Right lung (tissue), 5 donors: Measurements from ENCODE around the gene MOB3B. TPM values are rescaled to one million over a fixed set of nuclear protein-coding genes. Genes with fewer than 3 reads are reported as not detected.

Source experiments
- DNase-seq, 2 donors: peaks; one replicate each; pipeline ENCODE4 v3.0.0-alpha.2; 2013
- polyA plus RNA-seq, 5 donors: library from polyadenylated mRNA; unstranded; fragments of 120-200 nt; gene quantifications; one replicate each; pipeline versions ENCODE4 v1.2.1 to v1.2.3, GENCODE V29; 2013; ENCODE audit warnings: inconsistent platforms in 1 of 5, low replicate concordance in 1 of 5; ENCODE audit not compliant: insufficient read length in 5 of 5, insufficient read depth in 1 of 5

Gene MOB3B
- polyA plus RNA-seq, 5 donors: 13.2 to 19.1 (median 15.8) TPM

- DNase-seq: no peak
Measured at GRCh38 chr9:27394154-27394825, 135.3 kb downstream of the MOB3B start.

DNA sequence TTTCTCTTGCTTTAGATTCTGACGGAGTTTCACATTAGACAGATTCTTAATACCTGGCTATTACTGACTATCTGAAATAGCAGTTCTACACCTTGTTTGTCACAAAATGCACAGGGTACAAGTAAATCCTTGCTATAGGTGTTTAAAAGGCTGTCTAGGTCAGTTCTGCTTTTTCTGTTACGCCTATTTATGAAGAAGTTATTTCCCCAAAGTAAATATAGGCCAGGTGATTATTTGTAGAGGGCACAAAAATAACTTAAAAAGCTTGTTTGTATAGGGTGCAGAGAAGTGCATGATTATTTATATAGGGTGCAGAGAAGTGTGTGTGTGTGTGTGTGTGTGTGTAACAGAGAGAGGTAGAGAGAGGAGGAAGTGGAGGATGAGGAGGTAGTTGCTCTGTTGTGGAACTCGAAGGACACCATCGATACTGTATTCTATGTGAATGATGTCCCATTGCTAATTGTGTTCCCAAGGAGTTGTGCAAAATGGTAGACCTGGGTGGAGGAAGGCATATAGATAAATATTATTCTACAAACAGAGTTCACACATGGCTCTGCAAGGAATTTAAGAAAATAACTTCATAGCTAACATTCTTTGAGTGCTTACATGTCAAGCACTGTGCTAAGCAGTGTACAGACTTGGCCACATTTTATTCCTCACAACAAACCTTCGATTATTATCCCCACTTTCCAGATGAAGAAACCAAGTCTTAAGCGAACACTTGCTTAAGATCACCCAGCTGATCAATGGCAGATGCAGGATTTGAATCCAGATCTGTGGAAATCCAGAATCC, 136.4 kb downstream of the MOB3B start:
- DNase-seq: no peak

GRCh38 chr9:27392451-27392850, 137.2 kb downstream of the MOB3B start:
- DNase-seq: no peak

- no peak for DNase-seq
Measured at GRCh38 chr9:27391040-27391895, 138.3 kb downstream of the MOB3B start.

- DNase-seq: no peak
Measured at GRCh38 chr9:27388150-27388549, 141.5 kb downstream of the MOB3B start.

DNA sequence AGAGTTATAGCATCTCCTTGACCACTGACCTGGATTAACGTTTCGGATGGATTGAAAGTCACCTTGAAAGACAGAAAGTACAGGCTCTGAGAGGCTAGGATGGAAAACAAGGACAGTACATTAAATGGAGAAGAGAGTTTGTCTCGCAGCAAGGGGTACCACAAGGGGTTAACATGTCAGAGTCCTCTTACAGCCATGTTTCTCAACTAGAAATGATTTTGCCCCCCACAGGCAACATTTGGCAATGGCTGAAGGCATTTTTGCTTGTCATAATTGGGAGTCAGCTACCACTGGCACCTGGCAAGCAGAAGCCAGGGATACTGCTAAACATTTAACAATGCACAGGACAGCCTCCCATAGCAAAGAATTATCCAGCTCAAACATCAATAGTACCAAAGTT, 141.9 kb downstream of the MOB3B start:
- no peak for DNase-seq

DNA sequence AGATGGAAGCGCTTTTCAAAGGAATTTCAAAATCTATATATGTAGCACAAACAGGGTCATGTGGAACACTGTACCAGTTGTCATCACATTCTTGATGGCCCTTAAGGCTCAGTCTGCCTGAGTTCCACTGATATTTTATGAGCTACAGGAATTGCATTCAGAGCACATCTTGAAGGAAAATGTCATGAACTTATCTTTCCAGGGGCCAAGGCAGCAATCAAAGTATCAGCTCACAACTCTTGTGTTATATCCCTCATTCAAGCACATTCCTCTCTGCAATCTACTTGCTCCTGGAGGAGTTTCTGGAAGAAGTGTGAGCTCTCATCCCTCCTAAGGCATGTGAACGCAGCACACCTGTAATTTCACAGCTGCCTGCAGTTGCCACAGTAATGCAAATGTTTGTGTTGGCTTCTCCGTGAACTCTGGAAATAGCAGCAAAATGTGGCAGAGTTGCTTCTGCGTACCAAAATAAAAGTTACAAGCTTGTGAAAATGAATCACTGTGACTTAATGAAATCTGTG, 143.0 kb downstream of the MOB3B start:
- DNase-seq: no peak

GRCh38 chr9:27385606-27386322, 143.8 kb downstream of the MOB3B start:
- DNase-seq: no peak

GRCh38 chr9:27384262-27385014, 145.2 kb downstream of the MOB3B start:
- DNase-seq: no peak

- DNase-seq: no peak
Measured at GRCh38 chr9:27383524-27383923, 146.1 kb downstream of the MOB3B start.

DNA sequence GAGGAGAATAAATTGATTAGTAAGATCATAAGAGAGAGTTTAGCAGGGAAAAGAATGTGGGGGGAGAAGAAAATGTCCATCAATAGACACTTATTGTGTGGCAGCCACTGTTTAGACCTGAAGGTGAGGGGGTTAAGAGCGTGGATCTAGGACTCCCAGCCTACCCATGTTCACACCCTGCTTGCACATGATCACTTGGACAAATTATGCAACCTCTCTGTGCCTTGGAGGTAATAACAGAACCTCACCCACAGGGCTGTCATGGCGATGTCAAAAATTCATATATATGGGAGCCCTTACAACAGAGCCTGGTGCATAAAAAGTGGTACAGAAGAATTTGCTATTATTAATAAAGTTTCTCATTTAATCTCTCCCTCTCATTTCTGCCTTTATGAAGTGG, 146.6 kb downstream of the MOB3B start:
- no peak for DNase-seq

- DNase-seq: no peak
Measured at GRCh38 chr9:27382308-27382707, 147.3 kb downstream of the MOB3B start.

DNA sequence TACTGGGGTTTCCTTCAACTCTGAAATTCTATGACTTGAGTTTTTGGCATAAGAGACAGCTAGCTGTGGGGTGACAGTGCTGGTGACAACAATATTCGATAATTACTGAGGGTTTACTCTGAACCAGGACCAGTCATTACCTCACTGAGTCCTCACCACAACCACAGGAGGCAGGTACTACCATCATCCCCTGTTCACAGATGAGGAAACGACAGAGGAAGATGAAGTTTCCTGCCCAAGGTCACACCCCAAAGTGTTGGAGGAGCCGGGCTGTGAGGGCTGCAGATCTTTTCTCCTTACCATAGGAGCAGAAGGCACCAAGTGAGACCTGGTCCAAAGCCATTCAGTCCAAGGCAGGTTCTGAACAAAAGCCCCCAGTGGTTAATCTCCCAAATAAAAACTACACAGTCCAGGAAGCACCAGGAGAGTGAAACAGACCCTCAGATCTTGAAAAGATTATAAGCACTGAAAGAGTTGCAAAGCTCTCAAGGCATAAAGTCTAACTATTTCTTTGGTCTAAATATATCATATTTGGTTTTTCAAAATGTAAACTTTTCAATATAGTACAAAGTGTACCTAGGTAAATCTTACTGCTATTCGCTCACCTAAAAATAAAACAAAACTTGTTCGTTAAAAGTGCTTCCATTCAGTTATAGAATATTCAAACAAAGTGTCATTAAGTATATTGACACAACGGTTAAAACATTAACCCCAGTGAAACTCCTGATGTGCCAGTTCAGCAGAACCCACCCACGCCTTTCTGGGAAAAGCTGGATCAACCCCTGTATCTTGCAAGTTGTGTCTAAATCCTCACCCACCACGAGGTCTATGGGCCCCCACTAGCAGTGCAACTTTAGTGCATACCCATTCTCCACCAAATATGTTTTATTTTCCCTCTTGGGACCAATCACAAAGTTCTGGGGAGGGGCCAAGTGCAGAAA, 150.0 kb downstream of the MOB3B start:
- DNase-seq: no peak

DNA sequence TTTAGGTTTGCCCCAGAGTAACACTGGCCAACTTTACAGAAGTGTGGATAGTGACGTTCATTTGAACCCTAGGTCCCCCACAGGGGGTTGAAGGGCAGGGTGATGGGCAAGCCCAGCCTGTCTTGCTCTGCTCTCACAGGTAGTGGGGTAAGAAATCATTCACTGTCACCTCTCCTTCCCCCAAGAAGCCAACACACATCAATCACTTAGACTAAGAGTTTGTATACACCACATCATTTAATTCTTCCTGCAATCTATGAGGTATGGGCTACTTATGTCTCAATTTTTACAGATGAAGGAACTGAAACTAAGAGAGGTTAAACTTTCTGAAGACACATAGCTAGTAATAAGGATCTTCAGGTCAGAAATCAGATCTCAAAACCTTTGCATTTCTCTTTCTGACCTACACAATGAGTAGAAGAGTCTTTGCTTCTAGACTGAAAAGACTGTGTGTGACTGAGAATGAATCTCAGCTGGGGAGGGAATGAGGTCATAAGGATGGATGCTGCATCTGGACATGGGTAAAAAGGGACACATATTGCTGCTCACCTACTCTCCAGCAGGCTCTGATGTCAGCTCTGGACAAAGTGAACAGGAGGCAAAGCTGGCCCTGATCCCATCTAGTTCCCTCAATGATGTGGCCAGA, 151.7 kb downstream of the MOB3B start:
- DNase-seq: no peak

GRCh38 chr9:27377147-27377807, 152.3 kb downstream of the MOB3B start:
- no peak for DNase-seq

DNA sequence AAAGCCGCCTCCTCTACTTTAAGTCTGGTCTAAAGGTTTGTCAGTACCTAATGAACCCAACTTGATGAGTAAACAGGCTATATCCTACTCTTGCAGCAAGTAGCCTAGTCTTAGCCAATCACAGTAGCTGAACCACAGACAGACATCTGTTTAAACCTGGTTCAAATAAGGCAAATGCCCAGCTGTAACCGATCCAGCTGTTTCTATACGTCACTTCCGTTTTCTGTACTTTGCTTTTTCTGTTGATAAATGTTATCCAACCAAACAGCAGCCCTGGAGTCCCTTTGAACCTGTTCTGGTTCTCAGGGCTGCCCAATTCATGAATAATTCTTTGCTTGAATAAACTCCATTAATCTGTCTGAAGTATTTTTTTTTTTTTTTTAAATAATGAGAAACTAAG, 155.8 kb downstream of the MOB3B start:
- no peak for DNase-seq

- DNase-seq: no peak
Measured at GRCh38 chr9:27372615-27373014, 157.0 kb downstream of the MOB3B start.

DNA sequence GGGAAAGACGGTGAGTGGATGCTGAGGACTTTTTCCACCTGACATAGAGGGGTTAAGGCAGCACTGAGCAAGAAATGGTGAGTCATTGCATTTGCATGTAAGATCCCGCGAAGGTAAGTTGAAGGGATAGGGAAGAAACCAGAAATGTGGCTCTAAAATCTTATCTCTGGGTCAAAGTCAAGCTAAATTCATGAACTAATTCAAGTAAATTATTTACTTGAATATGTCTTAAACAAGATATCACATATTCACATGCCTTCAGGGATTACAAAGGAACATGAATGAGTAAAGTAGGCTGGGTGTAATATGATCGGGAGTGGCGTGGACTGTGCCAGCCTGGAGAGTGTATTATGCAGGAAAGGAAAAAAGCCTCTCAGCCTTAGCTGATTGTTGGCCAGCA, 158.2 kb downstream of the MOB3B start:
- no peak for DNase-seq

DNA sequence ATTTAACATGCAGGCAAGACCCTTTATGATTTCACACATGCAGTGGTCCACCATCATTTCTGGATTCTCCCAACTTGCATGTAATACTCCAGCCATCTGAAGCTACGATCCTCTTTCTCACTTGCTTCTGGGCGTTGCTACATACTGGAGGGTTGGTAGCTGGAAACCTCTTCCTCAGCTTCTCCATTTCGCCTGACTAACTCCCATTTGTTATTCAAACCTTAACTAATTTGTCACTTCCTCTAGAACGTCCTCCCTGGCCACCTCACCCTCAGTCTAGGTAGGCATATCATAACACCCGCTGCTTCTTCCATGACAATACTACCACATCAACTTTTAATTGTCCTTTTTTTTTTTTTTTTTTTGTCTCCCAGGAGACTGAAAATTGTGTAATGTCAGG, 160.0 kb downstream of the MOB3B start:
- no peak for DNase-seq
